ENCODE measurements around the gene CGB1.
A peak's percentile ranks its signal among the peaks of the same experiment; 100 is the strongest.

CGB1 gene

GRCh38 chr19:49017666-49018351 is 18.9 kb downstream of the CGB1 start:
- H3K9ac ChIP-seq (ENCODE audit: low read depth, low read length) = no peak overlapping the region; the same call in 1 of the 2 replicates
- H3K9me3 ChIP-seq (ENCODE audit: insufficient read depth, low read depth, low read length) = no peaks in the 10 kb centered on the region
- no peaks in the 10 kb centered on the region; the same call in 1 of the 2 replicates for H3K4me1 ChIP-seq (ENCODE audit: insufficient read depth, low read length)
- peaks cover 34% of the 10 kb centered on the region for H3K36me3 ChIP-seq (ENCODE audit: insufficient read depth, low read depth, low read length)
- H3K4me3 ChIP-seq (ENCODE audit: low read length) = peak overlapping the region; percentile 50; the same call in 1 of the 2 replicates
- no peak overlapping the region for H3K27ac ChIP-seq (ENCODE audit: low read length)
- peaks cover 47% of the 10 kb centered on the region for H3K27me3 ChIP-seq (ENCODE audit: insufficient read depth, low read length)

- H3K36me3 ChIP-seq (ENCODE audit: insufficient read depth, low read depth, low read length) = peaks cover 40% of the 10 kb centered on the region
- H3K27ac ChIP-seq (ENCODE audit: low read length) = no peak within 1 kb of the TSS
- peaks cover 46% of the 10 kb centered on the region for H3K27me3 ChIP-seq (ENCODE audit: insufficient read depth, low read length)
- peak within 1 kb of the TSS; percentile 50; the same call in 1 of the 2 replicates for H3K4me3 ChIP-seq (ENCODE audit: low read length)
- no peaks in the 10 kb centered on the region; the same call in 1 of the 2 replicates for H3K4me1 ChIP-seq (ENCODE audit: insufficient read depth, low read length)
- no peak within 1 kb of the TSS; the same call in 1 of the 2 replicates for H3K9ac ChIP-seq (ENCODE audit: low read depth, low read length)
- H3K9me3 ChIP-seq (ENCODE audit: insufficient read depth, low read depth, low read length) = no peaks in the 10 kb centered on the region
Observed at GRCh38 chr19:49017041-49017665, 19.5 kb downstream of the CGB1 start, which contains the start of gene LHB. Gene LHB (minus strand): TSS chr19:49017091. CDS start chr19:49017081, 10 bp downstream.

GRCh38 chr19:49016067-49016839 is 20.4 kb downstream of the CGB1 start:
- H3K27me3 ChIP-seq (ENCODE audit: insufficient read depth, low read length) = peaks cover 37% of the 10 kb centered on the region
- H3K4me1 ChIP-seq (ENCODE audit: insufficient read depth, low read length) = no peaks in the 10 kb centered on the region; the same call in 1 of the 2 replicates
- no peaks in the 10 kb centered on the region for H3K9me3 ChIP-seq (ENCODE audit: insufficient read depth, low read depth, low read length)
- peaks cover 49% of the 10 kb centered on the region for H3K36me3 ChIP-seq (ENCODE audit: insufficient read depth, low read depth, low read length)
- H3K9ac ChIP-seq (ENCODE audit: low read depth, low read length) = no peak overlapping the region
- no peak overlapping the region for H3K27ac ChIP-seq (ENCODE audit: low read length)
- no peak overlapping the region for H3K4me3 ChIP-seq (ENCODE audit: low read length)

- Histone ChIP-seq H3K36me3 (ENCODE audit: insufficient read depth, low read depth, low read length) (peaks cover 60% of the 10 kb centered on the region), H3K9ac (ENCODE audit: low read depth, low read length) (no peak overlapping the region), H3K27me3 (ENCODE audit: insufficient read depth, low read length) (peaks cover 24% of the 10 kb centered on the region), H3K4me3 (ENCODE audit: low read length) (no peak overlapping the region), H3K9me3 (ENCODE audit: insufficient read depth, low read depth, low read length) (no peaks in the 10 kb centered on the region), H3K27ac (ENCODE audit: low read length) (no peak overlapping the region), H3K4me1 (ENCODE audit: insufficient read depth, low read length) (no peaks in the 10 kb centered on the region; the same call in 1 of the 2 replicates)
Observed at GRCh38 chr19:49014870-49015255, 21.8 kb downstream of the CGB1 start.

- H3K9me3 ChIP-seq (ENCODE audit: insufficient read depth, low read depth, low read length) = no peaks in the 10 kb centered on the region
- no peak overlapping the region for H3K4me3 ChIP-seq (ENCODE audit: low read length)
- H3K4me1 ChIP-seq (ENCODE audit: insufficient read depth, low read length) = no peaks in the 10 kb centered on the region; the same call in 1 of the 2 replicates
- H3K36me3 ChIP-seq (ENCODE audit: insufficient read depth, low read depth, low read length) = peaks cover 66% of the 10 kb centered on the region
- H3K27ac ChIP-seq (ENCODE audit: low read length) = no peak overlapping the region
- peaks cover 23% of the 10 kb centered on the region for H3K27me3 ChIP-seq (ENCODE audit: insufficient read depth, low read length)
- no peak overlapping the region for H3K9ac ChIP-seq (ENCODE audit: low read depth, low read length)
Observed at GRCh38 chr19:49014123-49014869, 22.4 kb downstream of the CGB1 start.

- Histone ChIP-seq H3K27ac (ENCODE audit: low read length) (no peak overlapping the region), H3K9ac (ENCODE audit: low read depth, low read length) (no peak overlapping the region), H3K36me3 (ENCODE audit: insufficient read depth, low read depth, low read length) (peaks cover 79% of the 10 kb centered on the region), H3K9me3 (ENCODE audit: insufficient read depth, low read depth, low read length) (no peaks in the 10 kb centered on the region), H3K4me3 (ENCODE audit: low read length) (no peak overlapping the region), H3K27me3 (ENCODE audit: insufficient read depth, low read length) (no peaks in the 10 kb centered on the region), H3K4me1 (ENCODE audit: insufficient read depth, low read length) (no peaks in the 10 kb centered on the region)
Observed at GRCh38 chr19:49011194-49011593, 25.5 kb downstream of the CGB1 start.

GRCh38 chr19:49010453-49010852 is 26.2 kb downstream of the CGB1 start:
- no peaks in the 10 kb centered on the region for H3K27me3 ChIP-seq (ENCODE audit: insufficient read depth, low read length)
- no peak overlapping the region for H3K9ac ChIP-seq (ENCODE audit: low read depth, low read length)
- H3K4me1 ChIP-seq (ENCODE audit: insufficient read depth, low read length) = no peaks in the 10 kb centered on the region
- no peak overlapping the region for H3K27ac ChIP-seq (ENCODE audit: low read length)
- H3K36me3 ChIP-seq (ENCODE audit: insufficient read depth, low read depth, low read length) = peaks cover 79% of the 10 kb centered on the region
- no peak overlapping the region for H3K4me3 ChIP-seq (ENCODE audit: low read length)
- H3K9me3 ChIP-seq (ENCODE audit: insufficient read depth, low read depth, low read length) = no peaks in the 10 kb centered on the region

- H3K36me3 ChIP-seq (ENCODE audit: insufficient read depth, low read depth, low read length) = peaks cover 79% of the 10 kb centered on the region
- H3K27ac ChIP-seq (ENCODE audit: low read length) = no peak overlapping the region
- no peak overlapping the region for H3K9ac ChIP-seq (ENCODE audit: low read depth, low read length)
- no peaks in the 10 kb centered on the region for H3K9me3 ChIP-seq (ENCODE audit: insufficient read depth, low read depth, low read length)
- no peaks in the 10 kb centered on the region for H3K27me3 ChIP-seq (ENCODE audit: insufficient read depth, low read length)
- H3K4me3 ChIP-seq (ENCODE audit: low read length) = no peak overlapping the region
- H3K4me1 ChIP-seq (ENCODE audit: insufficient read depth, low read length) = no peaks in the 10 kb centered on the region
Observed at GRCh38 chr19:49009828-49010227, 26.9 kb downstream of the CGB1 start.

- Histone ChIP-seq H3K4me1 (ENCODE audit: insufficient read depth, low read length) (no peaks in the 10 kb centered on the region), H3K27me3 (ENCODE audit: insufficient read depth, low read length) (no peaks in the 10 kb centered on the region), H3K4me3 (ENCODE audit: low read length) (no peak overlapping the region), H3K27ac (ENCODE audit: low read length) (no peak overlapping the region), H3K36me3 (ENCODE audit: insufficient read depth, low read depth, low read length) (peaks cover 79% of the 10 kb centered on the region), H3K9ac (ENCODE audit: low read depth, low read length) (no peak overlapping the region), H3K9me3 (ENCODE audit: insufficient read depth, low read depth, low read length) (no peaks in the 10 kb centered on the region)
Observed at GRCh38 chr19:49006905-49007304, 29.8 kb downstream of the CGB1 start.

GRCh38 chr19:49004964-49005614 is 31.6 kb downstream of the CGB1 start:
- H3K36me3 ChIP-seq (ENCODE audit: insufficient read depth, low read depth, low read length) = peaks cover 66% of the 10 kb centered on the region

GRCh38 chr19:49004133-49004532 is 32.6 kb downstream of the CGB1 start:
- H3K4me1 ChIP-seq (ENCODE audit: insufficient read depth, low read length) = 0 out of 2 replicates have a peak, but pooled peaks cover 2% of the 10 kb centered on the region
- no peak overlapping the region for H3K9ac ChIP-seq (ENCODE audit: low read depth, low read length)
- peaks cover 57% of the 10 kb centered on the region for H3K36me3 ChIP-seq (ENCODE audit: insufficient read depth, low read depth, low read length)
- no peak overlapping the region for H3K4me3 ChIP-seq (ENCODE audit: low read length)
- no peaks in the 10 kb centered on the region for H3K9me3 ChIP-seq (ENCODE audit: insufficient read depth, low read depth, low read length)
- no peak overlapping the region for H3K27ac ChIP-seq (ENCODE audit: low read length)
- H3K27me3 ChIP-seq (ENCODE audit: insufficient read depth, low read length) = no peaks in the 10 kb centered on the region

More at GRCh38 chr19:49004964-49005614, 31.6 kb downstream of the CGB1 start:
- Histone ChIP-seq H3K9ac (ENCODE audit: low read depth, low read length) (no peak overlapping the region), H3K27ac (ENCODE audit: low read length) (no peak overlapping the region), H3K9me3 (ENCODE audit: insufficient read depth, low read depth, low read length) (no peaks in the 10 kb centered on the region), H3K4me1 (ENCODE audit: insufficient read depth, low read length) (no peaks in the 10 kb centered on the region), H3K4me3 (ENCODE audit: low read length) (no peak overlapping the region), H3K27me3 (ENCODE audit: insufficient read depth, low read length) (no peaks in the 10 kb centered on the region)

Data from iPS-20b (cell line).